Body of pancreas (tissue), 4 donors: ENCODE data around the gene HNRNPD.

Experiments used
- CTCF ChIP-seq, 7 experiments: fragments of 450-650 bp in 4 of 7; fragments of 200-600 bp in 3 of 7; sonication (generic) in 3 of 7; IDR thresholded peaks; one replicate each; pipeline ENCODE4 v1.5.1; 2016 to 2019; ENCODE audit warnings: antibody characterized with exemption in 7 of 7
- POLR2A ChIP-seq, 3 donors: fragments of 450-650 bp; IDR thresholded peaks; one replicate each; pipeline ENCODE4 v1.6.1; 2016; ENCODE audit warnings: antibody characterized with exemption in 3 of 3, mild to moderate bottlenecking in 2 of 3

- no peak for TF ChIP-seq CTCF (IDR thresholded peaks at IDR 0.05)
- no peak for TF ChIP-seq POLR2A (IDR thresholded peaks at IDR 0.05)
Measured at GRCh38 chr4:82380344-82380743, 6.6 kb upstream of the HNRNPD start.
